IMR-90 (cell line): ENCODE data around the gene SREK1. TPM values are rescaled to one million over a fixed set of nuclear protein-coding genes. Genes with fewer than 3 reads are reported as not detected.

Experiments used
- ATAC-seq: fragments of 200-7000 bp; cut with Tn5 transposase; 2 replicates; pipeline ENCODE4 v1.9.1; 2020; ENCODE audit warnings: low read depth, mild to moderate bottlenecking, moderate library complexity
- BruUV-seq: library from RNA; stranded (reverse); fragments of 400-500 nt; replicated peaks from 2 replicates; lab custom pipeline; 2021; lab: Mats Ljungman, UMichigan
- CTCF ChIA-PET: fragments of 300-600 bp; formaldehyde crosslinking; extraction: SDS; loops from one replicate; lab custom pipeline; 2021; ENCODE audit warnings: antibody characterized with exemption; lab: Yijun Ruan, JAX
- POLR2A ChIA-PET: fragments of 300-600 bp; sonication (Branson Sonifier 250); formaldehyde crosslinking; loops from one replicate; lab custom pipeline; 2022; ENCODE audit warnings: antibody characterized with exemption; ENCODE audit not compliant: unreplicated experiment; lab: Charles Lee
- DNase-seq: peaks from one replicate; pipeline ENCODE4 v3.0.0; 2013
- H2AFZ ChIP-seq: replicated peaks from 2 replicates; pipeline ENCODE3; 2013; ENCODE audit warnings: low read length, mild to moderate bottlenecking; ENCODE audit not compliant: poor library complexity
- H2AK5ac ChIP-seq: 2 replicates; pipeline ENCODE4 v1.6.1; 2013; ENCODE audit warnings: low read depth, low read length, inconsistent platforms
- H2AK9ac ChIP-seq: replicated peaks from 2 replicates; pipeline ENCODE3; 2013; ENCODE audit warnings: mild to moderate bottlenecking, low read depth, low read length, moderate library complexity; ENCODE audit not compliant: poor library complexity
- H2BK120ac ChIP-seq: 2 replicates; pipeline ENCODE4 v1.6.1; 2013; ENCODE audit warnings: low read depth, low read length, inconsistent platforms
- H2BK15ac ChIP-seq: 3 replicates; pipeline ENCODE4 v1.6.1; 2013; ENCODE audit warnings: low read depth, low read length, inconsistent platforms
- H2BK20ac ChIP-seq: 2 replicates; pipeline ENCODE4 v1.6.1; 2013; ENCODE audit warnings: low read depth, mild to moderate bottlenecking, inconsistent platforms, low read length, moderate library complexity
- H2BK5ac ChIP-seq: 2 replicates; pipeline ENCODE4 v1.6.1; 2013; ENCODE audit warnings: mild to moderate bottlenecking, low read depth, low read length, inconsistent platforms; ENCODE audit not compliant: poor library complexity, severe bottlenecking
- H3K14ac ChIP-seq: replicated peaks from 2 replicates; pipeline ENCODE4 v1.6.1; 2013; ENCODE audit warnings: low read depth, low read length, inconsistent platforms
- H3K18ac ChIP-seq: 2 replicates; pipeline ENCODE4 v1.6.1; 2013; ENCODE audit warnings: low read depth, low read length, control low read depth
- H3K23ac ChIP-seq: 2 replicates; pipeline ENCODE4 v1.6.1; 2013; ENCODE audit warnings: low read depth, low read length, inconsistent platforms
- H3K27ac ChIP-seq: 2 replicates; pipeline ENCODE4 v1.5.1; 2013; ENCODE audit warnings: mild to moderate bottlenecking, control low read depth, low read length; ENCODE audit not compliant: insufficient read depth
- H3K27me3 ChIP-seq: 2 replicates; pipeline ENCODE4 v1.6.1; 2013; ENCODE audit warnings: low read length; ENCODE audit not compliant: control insufficient read depth, insufficient read depth
- H3K36me3 ChIP-seq: 2 replicates; pipeline ENCODE4 v1.6.1; 2013; ENCODE audit warnings: low read length, mixed read lengths; ENCODE audit not compliant: control insufficient read depth, insufficient read depth
- H3K4ac ChIP-seq: 2 replicates; pipeline ENCODE4 v1.6.1; 2013; ENCODE audit warnings: low read depth, low read length, inconsistent platforms
- H3K4me1 ChIP-seq: 2 replicates; pipeline ENCODE4 v1.6.1; 2013; ENCODE audit warnings: low read length, mixed read lengths; ENCODE audit not compliant: control insufficient read depth, insufficient read depth
- H3K4me2 ChIP-seq: 2 replicates; pipeline ENCODE4 v1.6.1; 2013; ENCODE audit warnings: low read depth, mild to moderate bottlenecking, control low read depth, low read length, moderate library complexity
- H3K4me3 ChIP-seq: 2 replicates; pipeline ENCODE4 v1.5.1; 2013; ENCODE audit warnings: low read depth, mild to moderate bottlenecking, control low read depth, low read length, moderate library complexity; ENCODE audit not compliant: insufficient read depth
- H3K56ac ChIP-seq: 2 replicates; pipeline ENCODE4 v1.6.1; 2013; ENCODE audit warnings: low read length, inconsistent platforms; ENCODE audit not compliant: insufficient read depth; ENCODE audit errors: extremely low read depth
- H3K79me1 ChIP-seq, 2 experiments: 2 replicates each; pipeline ENCODE4 v1.6.1; 2013; ENCODE audit warnings: low read length in 2 of 2, inconsistent platforms in 1 of 2, low read depth in 1 of 2
- H3K9ac ChIP-seq: 2 replicates; pipeline ENCODE4 v1.6.1; 2013; ENCODE audit warnings: low read depth, low read length, control low read depth
- H3K9me1 ChIP-seq: 2 replicates; pipeline ENCODE4 v1.6.1; 2013; ENCODE audit warnings: low read length, inconsistent platforms; ENCODE audit not compliant: insufficient read depth
- H3K9me3 ChIP-seq: 2 replicates; pipeline ENCODE4 v1.6.1; 2013; ENCODE audit warnings: low read length; ENCODE audit not compliant: control insufficient read depth, insufficient read depth
- H4K20me1 ChIP-seq: 2 replicates; pipeline ENCODE4 v1.6.1; 2013; ENCODE audit warnings: low read length, inconsistent platforms; ENCODE audit not compliant: insufficient read depth
- H4K5ac ChIP-seq: 2 replicates; pipeline ENCODE4 v1.6.1; 2013; ENCODE audit warnings: mild to moderate bottlenecking, low read depth, low read length, control low read depth
- H4K8ac ChIP-seq, 2 experiments: 2 replicates each; pipeline ENCODE4 v1.6.1; 2013; ENCODE audit warnings: low read depth in 2 of 2, low read length in 2 of 2, control low read depth in 1 of 2, inconsistent platforms in 1 of 2
- H4K91ac ChIP-seq: 2 replicates; pipeline ENCODE4 v1.6.1; 2013; ENCODE audit warnings: low read depth, low read length, inconsistent platforms; ENCODE audit not compliant: insufficient read depth
- BHLHE40 ChIP-seq: fragments of 150-350 bp; IDR thresholded peaks from 2 replicates; pipeline ENCODE4 v1.6.1; 2016; ENCODE audit warnings: mild to moderate bottlenecking, low read depth, low read length
- CEBPB ChIP-seq: IDR thresholded peaks from 2 replicates; pipeline ENCODE4 v1.6.1; 2012; ENCODE audit warnings: low read depth, low read length, improper control_type of control experiment
- CHD1 ChIP-seq: IDR thresholded peaks from 2 replicates; pipeline ENCODE4 v1.6.1; 2012; ENCODE audit warnings: low read depth, low read length, improper control_type of control experiment
- CTCF ChIP-seq: conservative IDR thresholded peaks from 2 replicates; pipeline ENCODE4 v1.5.1; 2012; ENCODE audit warnings: mild to moderate bottlenecking, low read depth, low read length, improper control_type of control experiment
- FOS ChIP-seq: fragments of 150-350 bp; IDR thresholded peaks from 2 replicates; pipeline ENCODE4 v1.6.1; 2016; ENCODE audit warnings: low read depth, low read length
- MAFK ChIP-seq: IDR thresholded peaks from 2 replicates; pipeline ENCODE4 v1.6.1; 2012; ENCODE audit warnings: low read depth, low read length, improper control_type of control experiment
- MAZ ChIP-seq: IDR thresholded peaks from 2 replicates; pipeline ENCODE4 v1.6.1; 2012; ENCODE audit warnings: low read depth, mild to moderate bottlenecking, low read length, improper control_type of control experiment, moderate library complexity, borderline replicate concordance
- MXI1 ChIP-seq: IDR thresholded peaks from 2 replicates; pipeline ENCODE4 v1.6.1; 2012; ENCODE audit warnings: low read depth, mild to moderate bottlenecking, low read length, moderate library complexity, borderline replicate concordance
- NFE2L2 ChIP-seq: fragments of 150-350 bp; IDR thresholded peaks from 2 replicates; pipeline ENCODE4 v1.6.1; 2016; ENCODE audit warnings: low read depth, mild to moderate bottlenecking, low read length
- POLR2A ChIP-seq: IDR thresholded peaks from 2 replicates; pipeline ENCODE4 v1.6.1; 2012; ENCODE audit warnings: mild to moderate bottlenecking, low read depth, low read length
- RAD21 ChIP-seq: IDR thresholded peaks from 2 replicates; pipeline ENCODE4 v1.6.1; 2012; ENCODE audit warnings: low read length, improper control_type of control experiment
- SMC3 ChIP-seq: fragments of 150-350 bp; IDR thresholded peaks from 2 replicates; pipeline ENCODE4 v1.6.1; 2016; ENCODE audit warnings: low read depth, mild to moderate bottlenecking, antibody characterized with exemption, low read length, moderate library complexity
- WGBS, 2 experiments: methylation state at CpG; one replicate each; pipeline versions ENCODE4 v1.1.5 to v1.1.7; 2013; ENCODE audit warnings: missing lambda C conversion rate in 2 of 2; ENCODE audit not compliant: insufficient read length in 1 of 2; ENCODE audit errors: extremely low coverage in 2 of 2; 5-methylcytosine and 5-hydroxymethylcytosine counted together
- dilution Hi-C: fragments of 300-500 bp; cut with HindIII; formaldehyde crosslinking; loops from one replicate; pipeline ENCODE4 v1.14.3; 2018; ENCODE audit warnings: low sequenced_read_pairs; ENCODE audit not compliant: unreplicated experiment
- in situ Hi-C: fragments of 300-500 bp; cut with MboI; formaldehyde crosslinking; loops from 3 replicates; pipeline ENCODE4 v1.14.3; 2019; ENCODE audit warnings: low sequenced_read_pairs, inconsistent platforms, mixed read lengths
- intact Hi-C: fragments of 100-400 bp; cut with micrococcal nuclease; formaldehyde crosslinking; loops from 2 replicates; pipeline ENCODE4 v1.10.0; 2022
- polyA plus RNA-seq, 3 experiments: library from polyadenylated mRNA; depleted of rRNA; stranded (reverse); fragments of >200 nt; gene quantifications; 2 replicates each; pipeline ENCODE4 v1.2.3, GENCODE V29; 2012; ENCODE audit warnings: low replicate concordance in 1 of 3
- total RNA-seq: library from RNA; depleted of rRNA; stranded (reverse); fragments of >200 nt; gene quantifications from 2 replicates; pipeline ENCODE4 v1.2.3, GENCODE V29; 2012
- TF ChIP-seq, protein P1 (sequence below): fragments of 150-350 bp; IDR thresholded peaks from 2 replicates; pipeline ENCODE4 v1.6.1; 2017; ENCODE audit warnings: mild to moderate bottlenecking, antibody characterized with exemption, low read length, low read depth
- TF ChIP-seq, protein P2 (sequence below): fragments of 150-350 bp; IDR thresholded peaks from 2 replicates; pipeline ENCODE4 v1.6.1; 2016; ENCODE audit warnings: low read depth, mild to moderate bottlenecking, low read length, moderate library complexity, borderline replicate concordance

SREK1 gene
- total and polyA plus RNA-seq, 2 of the 4 experiments (the other 2 are of a cell fraction): 23.0 to 36.2 TPM

DNA sequence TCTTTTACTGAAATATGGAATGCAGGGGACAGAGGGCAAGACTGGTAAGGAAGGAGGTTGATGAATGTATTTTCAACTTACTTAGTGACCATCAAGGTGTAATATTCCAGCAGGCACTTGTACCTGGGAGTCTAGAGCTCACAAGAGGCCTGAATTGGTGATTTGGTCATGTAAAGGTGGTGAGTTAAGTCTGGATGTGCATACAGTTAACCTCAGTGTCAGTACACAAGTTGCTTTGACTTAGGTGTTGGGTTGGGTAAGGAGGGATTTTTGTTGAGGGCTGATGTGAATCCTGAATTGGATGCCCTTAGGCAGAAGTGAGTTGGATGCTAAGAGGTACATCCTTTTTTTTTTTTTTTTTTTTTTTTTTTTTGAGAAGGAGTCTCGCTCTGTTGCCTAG, 7.4 kb downstream of the SREK1 start:
- ATAC-seq: no peak
- CTCF ChIA-PET: no interaction called here
- H4K5ac ChIP-seq: no peak overlapping the region
- no peak overlapping the region for H3K9ac ChIP-seq
- H3K4me2 ChIP-seq: no peak overlapping the region
- H3K27me3 ChIP-seq: no peaks in the 10 kb centered on the region
- peaks cover 3% of the 10 kb centered on the region for H3K4me1 ChIP-seq
- H4K8ac ChIP-seq: no peak overlapping the region; a peak in 1 of 4 replicates
- no peak overlapping the region for H2AFZ ChIP-seq
- no peaks in the 10 kb centered on the region for H3K9me3 ChIP-seq
- POLR2A ChIA-PET: no interaction called here
- no peak overlapping the region for H2BK20ac ChIP-seq
- H3K4me3 ChIP-seq: no peak overlapping the region
- no peak overlapping the region for H4K91ac ChIP-seq
- H2BK5ac ChIP-seq: no peak overlapping the region
- in situ Hi-C loops (no loop called here), dilution Hi-C loops (no loop called here), intact Hi-C loops (no loop called here)
- no peak for DNase-seq
- H3K18ac ChIP-seq: no peak overlapping the region
- peaks cover 3% of the 10 kb centered on the region; the same call in 1 of the 2 replicates for H3K36me3 ChIP-seq
- no peak overlapping the region for H3K14ac ChIP-seq
- no peak for TF ChIP-seq NFE2L2
- TF ChIP-seq, protein P1, sequence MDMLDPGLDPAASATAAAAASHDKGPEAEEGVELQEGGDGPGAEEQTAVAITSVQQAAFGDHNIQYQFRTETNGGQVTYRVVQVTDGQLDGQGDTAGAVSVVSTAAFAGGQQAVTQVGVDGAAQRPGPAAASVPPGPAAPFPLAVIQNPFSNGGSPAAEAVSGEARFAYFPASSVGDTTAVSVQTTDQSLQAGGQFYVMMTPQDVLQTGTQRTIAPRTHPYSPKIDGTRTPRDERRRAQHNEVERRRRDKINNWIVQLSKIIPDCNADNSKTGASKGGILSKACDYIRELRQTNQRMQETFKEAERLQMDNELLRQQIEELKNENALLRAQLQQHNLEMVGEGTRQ: no peak
- no peak for TF ChIP-seq SMC3
- no peak for TF ChIP-seq CHD1
- TF ChIP-seq POLR2A: no peak
- no peak for TF ChIP-seq BHLHE40
- TF ChIP-seq FOS: no peak
- TF ChIP-seq, protein P2, sequence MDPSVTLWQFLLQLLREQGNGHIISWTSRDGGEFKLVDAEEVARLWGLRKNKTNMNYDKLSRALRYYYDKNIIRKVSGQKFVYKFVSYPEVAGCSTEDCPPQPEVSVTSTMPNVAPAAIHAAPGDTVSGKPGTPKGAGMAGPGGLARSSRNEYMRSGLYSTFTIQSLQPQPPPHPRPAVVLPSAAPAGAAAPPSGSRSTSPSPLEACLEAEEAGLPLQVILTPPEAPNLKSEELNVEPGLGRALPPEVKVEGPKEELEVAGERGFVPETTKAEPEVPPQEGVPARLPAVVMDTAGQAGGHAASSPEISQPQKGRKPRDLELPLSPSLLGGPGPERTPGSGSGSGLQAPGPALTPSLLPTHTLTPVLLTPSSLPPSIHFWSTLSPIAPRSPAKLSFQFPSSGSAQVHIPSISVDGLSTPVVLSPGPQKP: no peak
- no peak for TF ChIP-seq CTCF
- TF ChIP-seq CEBPB: no peak
- TF ChIP-seq MAFK: no peak
- no peak for TF ChIP-seq MAZ
- no peak for TF ChIP-seq RAD21
- no peak for TF ChIP-seq MXI1
- H2AK9ac ChIP-seq: no peak overlapping the region
- no CpG with 5 or more reads among the region's 1 CpG for WGBS, 2 experiments
- H2AK5ac ChIP-seq: no peak overlapping the region
- no peak overlapping the region for H3K4ac ChIP-seq
- peaks cover 16 to 43% of the 10 kb centered on the region in 2 experiments for H3K79me1 ChIP-seq
- no peak overlapping the region for H3K27ac ChIP-seq
- BruUV-seq: no TSS peak
- peaks cover 40% of the 10 kb centered on the region for H4K20me1 ChIP-seq
- no peak overlapping the region for H3K23ac ChIP-seq
- no peaks in the 10 kb centered on the region for H3K9me1 ChIP-seq
- no peak overlapping the region for H2BK120ac ChIP-seq
- no peak overlapping the region for H3K56ac ChIP-seq
- H2BK15ac ChIP-seq: no peak overlapping the region
